NCI-H1417 (cell line): Measurements from ENCODE around the gene ZNF683.
"Not testable (repeated sequence)": the region's sequence is repeated elsewhere in the genome, so short reads cannot be mapped to it uniquely, and the experiment has no call there.

Experiments used
- DNase-seq, 3 experiments: peaks; one replicate each; lab custom pipeline; 2025; lab: John Stamatoyannopoulos, UW

ZNF683 gene

DNA sequence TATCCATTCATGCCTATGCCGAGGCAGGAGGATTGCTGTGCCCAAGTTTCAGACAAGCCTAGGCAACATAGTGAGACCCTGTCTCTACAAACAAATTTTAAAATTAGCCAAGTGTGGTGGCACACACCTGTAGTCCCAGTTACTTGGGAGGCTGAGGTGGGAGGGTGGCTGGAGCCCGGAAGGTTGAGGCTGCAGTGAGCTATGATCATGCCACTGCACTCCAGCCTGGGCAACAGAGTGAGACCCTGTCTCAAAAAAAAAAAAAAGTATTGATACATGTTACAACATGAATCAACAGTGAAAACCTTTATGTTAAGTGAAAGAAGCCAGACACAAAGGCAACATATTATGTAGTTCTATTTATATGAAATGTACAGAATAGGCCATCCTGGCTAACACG is 12.5 kb upstream of the ZNF683 start:
- DNase-seq, result not testable (repeated sequence)

- DNase-seq, result no peak
Measured at GRCh38 chr1:26384076-26384475, 11.5 kb upstream of the ZNF683 start.

GRCh38 chr1:26378879-26379251 is 6.3 kb upstream of the ZNF683 start:
- DNase-seq, result no peak

DNA sequence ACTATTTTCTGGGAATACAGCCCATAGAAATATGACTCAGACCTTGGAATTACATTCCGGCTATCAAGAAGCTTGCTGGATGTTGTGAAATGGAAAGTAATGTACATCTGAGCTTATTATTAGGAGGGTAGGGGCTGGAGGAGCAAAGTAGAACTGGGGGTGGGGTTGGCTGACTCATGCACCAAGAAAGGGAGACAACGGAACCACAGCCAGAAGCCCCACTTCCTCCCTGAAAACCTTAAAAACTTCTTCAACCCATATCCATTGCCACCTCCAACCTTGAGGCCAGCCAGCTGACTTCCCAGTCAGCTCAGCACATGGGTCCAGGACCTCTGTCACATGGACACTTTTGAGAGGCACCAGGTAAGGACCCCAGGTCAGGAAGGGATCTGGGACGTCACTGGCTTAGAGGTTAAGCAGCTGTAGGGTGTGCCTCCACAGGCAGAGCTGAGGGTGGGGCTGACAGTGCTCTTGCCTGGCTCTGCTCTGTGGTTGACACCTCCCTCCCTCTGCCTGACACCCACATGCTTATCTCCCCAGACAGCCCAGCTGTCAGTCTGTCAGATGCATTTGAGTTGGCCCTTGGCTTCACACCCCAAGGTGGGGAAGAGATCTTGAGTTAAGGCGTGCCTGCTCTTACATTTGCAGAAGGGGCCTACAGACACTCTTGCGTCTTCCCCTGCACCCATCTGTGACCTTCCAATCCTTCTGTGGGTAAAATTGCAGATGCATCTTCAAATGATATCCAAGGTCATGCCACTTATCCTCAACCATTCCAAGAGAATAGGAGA is 5.7 kb upstream of the ZNF683 start:
- no peak for DNase-seq

DNA sequence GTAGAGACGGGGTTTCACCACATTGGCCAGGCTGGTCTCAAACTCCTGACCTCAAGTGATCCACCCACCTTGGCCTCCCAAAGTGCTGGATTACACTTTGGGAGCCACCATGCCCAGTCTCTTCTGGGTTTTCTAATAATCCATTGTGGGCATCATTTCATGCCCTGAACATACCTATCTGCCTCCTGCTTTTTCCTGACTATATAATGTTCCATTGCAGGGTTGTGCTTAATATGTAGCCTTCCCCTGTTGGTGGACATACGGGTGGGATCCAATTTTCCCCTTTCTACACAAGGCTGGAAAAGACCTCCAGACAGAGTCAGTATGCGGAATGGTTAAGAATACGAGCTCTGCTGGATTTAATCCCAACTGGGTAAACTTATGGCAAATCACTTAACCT is 3.5 kb upstream of the ZNF683 start:
- DNase-seq, result no peak

- DNase-seq, result no peak
Measured at GRCh38 chr1:26375081-26375480, 2.5 kb upstream of the ZNF683 start.

- DNase-seq, result not testable (repeated sequence)
Measured at GRCh38 chr1:26374361-26374760, 1.8 kb upstream of the ZNF683 start.

DNA sequence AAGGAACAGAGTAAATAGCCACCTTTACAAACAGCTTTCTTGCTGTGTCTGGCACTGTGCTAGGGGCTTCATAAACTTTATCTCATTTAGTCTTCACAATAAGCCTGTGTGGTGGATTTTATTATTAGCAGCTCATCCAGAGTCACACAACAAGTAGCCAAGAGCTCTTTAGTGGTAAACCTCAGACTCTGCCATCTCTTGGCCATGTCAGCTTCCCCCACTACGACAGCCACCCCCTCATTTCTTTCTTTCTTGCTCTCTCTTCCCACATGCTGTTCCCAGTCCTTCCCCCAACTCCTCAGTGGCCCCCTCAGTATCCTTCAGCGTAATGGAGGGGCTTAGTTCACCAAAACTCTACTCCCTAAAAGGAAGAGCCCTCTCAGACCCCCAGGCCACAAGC is 1.2 kb upstream of the ZNF683 start:
- no peak for DNase-seq

GRCh38 chr1:26373281-26373680 is 731 bp upstream of the ZNF683 start:
- DNase-seq, result no peak

GRCh38 chr1:26372039-26372438 is 511 bp downstream of the ZNF683 start:
- DNase-seq, result no peak

GRCh38 chr1:26370591-26371382 is 1.8 kb downstream of the ZNF683 start:
- no peak for DNase-seq

GRCh38 chr1:26368486-26368885 is 4.1 kb downstream of the ZNF683 start:
- no peak for DNase-seq

GRCh38 chr1:26368006-26368405 is 4.5 kb downstream of the ZNF683 start:
- no peak for DNase-seq

DNA sequence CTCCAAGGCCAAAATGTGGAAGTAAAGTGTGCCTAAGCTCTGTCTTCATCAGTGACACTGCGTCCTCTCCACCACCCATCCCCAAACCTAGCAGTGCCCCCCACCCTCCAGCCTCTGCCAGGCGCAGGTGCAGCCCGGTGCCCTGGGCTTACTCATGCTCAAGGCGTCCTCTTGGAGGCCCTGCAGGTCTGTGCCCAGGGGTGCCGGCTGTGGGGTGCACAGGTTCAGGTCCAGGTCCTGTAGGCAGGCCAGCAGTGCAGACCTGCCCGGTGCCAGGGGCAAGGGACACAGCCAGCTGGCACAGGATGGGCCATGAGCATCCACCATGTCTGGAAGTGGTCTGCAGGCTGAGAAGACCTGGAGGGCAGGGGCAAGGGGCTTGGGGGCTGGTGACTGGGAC is 5.1 kb downstream of the ZNF683 start:
- no peak for DNase-seq

DNA sequence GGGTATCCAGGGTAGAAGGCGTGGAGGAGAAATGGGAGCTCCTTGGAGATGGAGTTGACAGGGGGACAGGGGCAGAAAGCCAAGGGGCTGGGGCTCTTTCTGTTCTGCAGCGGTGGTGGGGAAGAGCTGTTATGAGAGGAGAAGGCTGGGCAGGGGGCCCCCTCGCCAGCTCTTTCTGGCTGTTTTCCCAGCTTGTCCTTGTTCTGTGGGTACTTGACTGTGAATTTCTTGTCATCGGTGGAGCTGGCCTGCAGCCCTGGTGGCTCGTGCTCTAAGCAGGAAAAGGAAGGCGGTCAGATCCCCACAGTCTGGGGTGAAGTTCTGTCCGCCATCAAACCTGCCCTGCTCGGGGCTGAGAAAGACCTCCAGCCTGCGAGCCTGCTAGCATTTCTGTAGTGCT is 7.6 kb downstream of the ZNF683 start:
- DNase-seq, result no peak

DNA sequence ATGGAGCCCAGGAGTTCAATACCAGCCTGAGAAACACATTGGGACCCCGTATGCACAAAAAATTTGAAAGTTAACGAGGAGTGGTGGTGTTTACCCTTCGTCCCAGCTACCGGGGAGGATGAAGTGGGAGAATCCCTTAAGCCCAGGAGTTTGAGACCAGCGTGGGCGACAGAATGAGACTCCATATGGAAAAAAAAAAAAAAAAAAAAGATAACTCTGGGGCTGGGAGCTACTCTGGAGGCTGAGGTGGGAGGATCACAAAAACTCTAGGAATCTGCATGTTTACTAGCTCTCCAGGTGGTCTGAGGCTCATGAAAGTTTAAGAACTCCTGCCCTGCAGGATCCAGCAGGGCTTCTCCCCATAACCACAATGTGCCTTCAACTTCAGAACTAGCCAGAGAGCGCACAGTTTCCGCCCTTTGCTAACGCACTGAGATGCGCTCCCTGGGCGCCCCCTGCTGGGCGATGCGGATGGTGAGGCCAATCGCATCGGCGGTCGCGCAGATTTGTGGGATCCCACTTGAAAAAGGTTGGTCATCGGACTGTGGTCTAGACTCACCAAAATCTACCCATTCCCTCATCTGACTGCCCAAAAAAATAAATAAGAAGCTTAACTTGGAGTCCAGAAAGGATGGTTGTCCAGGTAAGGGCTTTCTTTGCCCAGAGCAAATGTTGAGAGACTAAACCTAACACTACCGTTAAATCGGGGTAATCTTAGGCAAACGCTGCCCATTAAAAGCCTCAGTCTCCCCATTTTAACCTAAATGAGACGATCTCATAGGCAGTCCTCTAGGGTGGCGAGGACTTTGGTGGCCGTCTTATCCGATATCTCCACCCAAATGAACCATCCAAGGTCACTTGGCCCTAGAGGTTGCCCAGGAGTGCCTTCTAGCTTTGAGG is 8.8 kb downstream of the ZNF683 start:
- peak; percentile 60 to 84 (median 65) for DNase-seq

DNA sequence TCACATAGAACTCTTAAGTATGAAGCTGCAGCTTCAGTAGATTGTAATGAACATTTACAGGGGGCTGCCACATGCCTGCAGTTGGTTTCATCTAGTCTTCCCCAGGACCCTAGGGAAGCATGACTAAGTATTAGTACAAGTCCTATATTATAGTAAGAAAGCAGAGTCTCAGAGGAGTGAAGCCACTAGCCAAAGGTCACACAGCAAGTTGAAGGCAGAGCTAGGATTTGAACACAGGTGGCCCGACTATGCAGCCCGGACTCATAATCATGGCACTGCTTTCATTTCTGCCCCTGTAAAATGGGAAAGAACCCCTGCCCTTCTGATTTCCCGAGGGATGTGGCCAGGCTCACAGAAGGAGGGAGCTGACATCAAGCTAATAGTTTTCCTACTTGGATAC is 10.2 kb downstream of the ZNF683 start:
- DNase-seq, result no peak

DNA sequence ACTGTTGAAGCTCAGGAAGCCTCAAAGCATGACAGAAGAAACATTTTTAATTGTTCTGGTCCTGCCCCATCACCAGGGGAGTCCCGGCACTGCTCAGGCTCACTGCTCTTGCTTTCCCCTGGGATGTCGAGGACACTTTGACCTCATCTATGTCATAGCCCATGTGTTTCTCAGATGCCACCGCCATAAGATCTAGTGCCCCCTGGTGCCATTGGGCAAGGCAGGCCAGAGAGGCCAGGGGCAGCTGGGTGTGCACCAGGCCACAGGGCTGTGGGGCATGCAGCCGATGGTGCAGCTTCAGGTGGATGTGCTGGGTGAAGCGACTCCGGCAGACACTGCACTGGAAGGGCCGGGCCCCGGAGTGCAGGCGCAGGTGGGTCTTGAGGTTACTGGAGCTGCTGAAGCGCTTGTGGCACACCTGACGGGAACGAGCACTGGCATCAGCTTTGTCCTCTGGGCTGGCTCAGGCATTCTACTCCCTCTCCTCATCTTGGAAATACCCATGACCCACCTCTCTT is 10.9 kb downstream of the ZNF683 start:
- DNase-seq, result no peak

GRCh38 chr1:26360807-26361604 is 11.5 kb downstream of the ZNF683 start:
- no peak for DNase-seq

- DNase-seq, result no peak
Measured at GRCh38 chr1:26359981-26360806, 12.4 kb downstream of the ZNF683 start.
